Measurements from ENCODE around the gene HSBP1L1. TPM values are rescaled to one million over a fixed set of nuclear protein-coding genes. Genes with fewer than 3 reads are reported as not detected.

The HSBP1L1 gene
- total and polyA plus RNA-seq, 2 of the 13 experiments (the other 11 are each of a cell fraction or from before 2014, with no cell fraction given), result 22.6 to 45.1 TPM

GRCh38 chr18:79941473-79942119, 22.8 kb upstream of the HSBP1L1 start:
- 88% methylated on average over 14 of the region's 16 CpGs for WGBS (ENCODE audit: low lambda C conversion rate)
- no peak overlapping the region for H3K4me2 ChIP-seq (ENCODE audit: low read depth, low read length)
- H3K27me3 ChIP-seq (ENCODE audit: control insufficient read depth in 1 of 2, insufficient read depth in 2 of 2, low read length in 2 of 2), result no peaks in the 10 kb centered on the region
- TF ChIP-seq ZMYM4 (CRISPR knock-in tag; IDR thresholded peaks at IDR 0.05) (no peak), CEBPB (IDR thresholded peaks at IDR 0.05; ENCODE audit: borderline replicate concordance, low read depth, low read length) (no peak), ZNF510 (CRISPR knock-in tag; IDR thresholded peaks at IDR 0.05; ENCODE audit: low read depth) (no peak), NR2F6 (IDR thresholded peaks at IDR 0.05) (no peak), NR2F6 (CRISPR knock-in tag; IDR thresholded peaks at IDR 0.05) (no peak), POLR2AphosphoS2 (IDR thresholded peaks at IDR 0.05; ENCODE audit: low read depth, low read length) (no peak), ZNF260 (CRISPR knock-in tag; IDR thresholded peaks at IDR 0.05; ENCODE audit: borderline replicate concordance, low read depth) (no peak), MNT (IDR thresholded peaks at IDR 0.05) (no peak), TAF1 (CRISPR knock-in tag; IDR thresholded peaks at IDR 0.05) (no peak), ZNF136 (CRISPR knock-in tag; IDR thresholded peaks at IDR 0.05; ENCODE audit: low read depth) (no peak), NFATC3 (CRISPR knock-in tag; IDR thresholded peaks at IDR 0.05) (no peak), ZNF296 (CRISPR knock-in tag; conservative IDR thresholded peaks at IDR 0.05) (no peak), NCOR1 (IDR thresholded peaks at IDR 0.05; ENCODE audit: borderline replicate concordance, low read length) (no peak)
- TF ChIP-seq, protein P1, sequence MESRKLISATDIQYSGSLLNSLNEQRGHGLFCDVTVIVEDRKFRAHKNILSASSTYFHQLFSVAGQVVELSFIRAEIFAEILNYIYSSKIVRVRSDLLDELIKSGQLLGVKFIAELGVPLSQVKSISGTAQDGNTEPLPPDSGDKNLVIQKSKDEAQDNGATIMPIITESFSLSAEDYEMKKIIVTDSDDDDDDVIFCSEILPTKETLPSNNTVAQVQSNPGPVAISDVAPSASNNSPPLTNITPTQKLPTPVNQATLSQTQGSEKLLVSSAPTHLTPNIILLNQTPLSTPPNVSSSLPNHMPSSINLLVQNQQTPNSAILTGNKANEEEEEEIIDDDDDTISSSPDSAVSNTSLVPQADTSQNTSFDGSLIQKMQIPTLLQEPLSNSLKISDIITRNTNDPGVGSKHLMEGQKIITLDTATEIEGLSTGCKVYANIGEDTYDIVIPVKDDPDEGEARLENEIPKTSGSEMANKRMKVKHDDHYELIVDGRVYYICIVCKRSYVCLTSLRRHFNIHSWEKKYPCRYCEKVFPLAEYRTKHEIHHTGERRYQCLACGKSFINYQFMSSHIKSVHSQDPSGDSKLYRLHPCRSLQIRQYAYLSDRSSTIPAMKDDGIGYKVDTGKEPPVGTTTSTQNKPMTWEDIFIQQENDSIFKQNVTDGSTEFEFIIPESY (CRISPR knock-in tag; IDR thresholded peaks at IDR 0.05), result no peak
- FAIRE-seq (no peak), DNase-seq (ENCODE audit: low spot score) (no peak), ATAC-seq (no peak)
- H2AFZ ChIP-seq (ENCODE audit: low read length), result no peak overlapping the region
- in situ Hi-C loops (cut with HindIII; ENCODE audit: extremely low pct_ligation_motif_present, low pct_unique_long_range_greater_than_20kb) (no loop called here), intact Hi-C loops (cut with micrococcal nuclease; ENCODE audit: unreplicated experiment) (no loop called here)
- ChIA-PET CTCF (ENCODE audit: low intra/inter-chr PET ratio, low total read pairs) (no interaction called here), POLR2A (no interaction called here)
- no peak overlapping the region for H3K4me3 ChIP-seq (replicated peaks in 1 of 3; ENCODE audit: insufficient read depth in 1 of 3, low read depth in 2 of 3, low read length in 3 of 3)
- no peak overlapping the region for H3K27ac ChIP-seq (ENCODE audit: extremely low read length, insufficient read depth, low read length)
- peaks cover 77% of the 10 kb centered on the region for H3K4me1 ChIP-seq (ENCODE audit: insufficient read depth, low read length)
- H3K36me3 ChIP-seq (replicated peaks in 1 of 2; ENCODE audit: control insufficient read depth in 1 of 2, insufficient read depth in 2 of 2, low read length in 2 of 2), result peaks cover 11 to 37% of the 10 kb centered on the region in 2 experiments; a peak in 4 of 5 replicates
- H3K9me3 ChIP-seq (ENCODE audit: low read length), result no peaks in the 10 kb centered on the region
- no peak overlapping the region for H3K9ac ChIP-seq (ENCODE audit: insufficient read depth, low read depth, low read length)
- H3K79me2 ChIP-seq (ENCODE audit: insufficient read depth, low read length), result peaks cover 89% of the 10 kb centered on the region
- H4K20me1 ChIP-seq (ENCODE audit: insufficient read depth, low read length), result peaks cover 14% of the 10 kb centered on the region; the same call in 1 of the 2 replicates
- BruUV-seq (replicated peaks), result no TSS peak

All from HepG2 (cell line).